Liver (tissue), 9 donors: ENCODE data around the gene CCNK. TPM values are rescaled to one million over a fixed set of nuclear protein-coding genes. Genes with fewer than 3 reads are reported as not detected.

ENCODE experiments used
- DNase-seq: peaks from one replicate; pipeline ENCODE4 v3.0.0-alpha.2; 2017; ENCODE audit warnings: low spot score
- H3K27ac ChIP-seq, 2 donors: one replicate each; pipeline ENCODE4 v1.7.0; 2013; ENCODE audit warnings: inconsistent platforms in 2 of 2, low read length in 2 of 2, control low read depth in 1 of 2, low read depth in 1 of 2, mild to moderate bottlenecking in 1 of 2
- H3K27me3 ChIP-seq, 4 donors: one replicate each; pipeline versions ENCODE4 v1.6.1 to v1.7.0; 2013; ENCODE audit warnings: low read length in 3 of 4, inconsistent platforms in 1 of 4, mild to moderate bottlenecking in 1 of 4, moderate library complexity in 1 of 4; ENCODE audit not compliant: control insufficient read depth in 4 of 4, insufficient read depth in 4 of 4
- H3K36me3 ChIP-seq, 4 donors: one replicate each; pipeline versions ENCODE4 v1.6.1 to v1.7.0; 2013; ENCODE audit warnings: low read length in 3 of 4, mild to moderate bottlenecking in 3 of 4, low read depth in 1 of 4, moderate library complexity in 1 of 4; ENCODE audit not compliant: control insufficient read depth in 4 of 4, insufficient read depth in 3 of 4
- H3K4me1 ChIP-seq, 4 donors: one replicate each; pipeline versions ENCODE4 v1.6.1 to v1.7.0; 2013; ENCODE audit warnings: low read length in 3 of 4, mild to moderate bottlenecking in 3 of 4, moderate library complexity in 1 of 4; ENCODE audit not compliant: control insufficient read depth in 4 of 4, insufficient read depth in 4 of 4
- H3K4me3 ChIP-seq, 3 donors: one replicate each; pipeline versions ENCODE4 v1.6.1 to v1.7.0; 2013; ENCODE audit warnings: low read length in 3 of 3, control low read depth in 1 of 3, low read depth in 1 of 3, mild to moderate bottlenecking in 1 of 3
- H3K9ac ChIP-seq, 2 donors: one replicate each; pipeline ENCODE4 v1.7.0; 2013; ENCODE audit warnings: low read length in 2 of 2, mild to moderate bottlenecking in 2 of 2, moderate library complexity in 2 of 2, control low read depth in 1 of 2, low read depth in 1 of 2
- H3K9me3 ChIP-seq, 4 donors: one replicate each; pipeline versions ENCODE4 v1.6.1 to v1.7.0; 2013; ENCODE audit warnings: low read length in 3 of 4; ENCODE audit not compliant: control insufficient read depth in 4 of 4
- EGR1 ChIP-seq, 2 donors: IDR thresholded peaks; 2 replicates each; pipeline ENCODE4 v1.6.1; 2016 to 2018; ENCODE audit warnings: antibody characterized with exemption in 2 of 2, low read depth in 2 of 2
- FOXA1 ChIP-seq: IDR thresholded peaks from 2 replicates; pipeline ENCODE4 v1.6.1; 2016; ENCODE audit warnings: antibody characterized with exemption
- FOXA2 ChIP-seq: IDR thresholded peaks from 2 replicates; pipeline ENCODE4 v1.6.1; 2016; ENCODE audit warnings: antibody characterized with exemption
- GABPA ChIP-seq, 2 donors: IDR thresholded peaks in 1 of 2; conservative IDR thresholded peaks in 1 of 2; 2 replicates each; pipeline ENCODE4 v1.6.1; 2016; ENCODE audit warnings: antibody characterized with exemption in 2 of 2, mild to moderate bottlenecking in 1 of 2, moderate library complexity in 1 of 2
- HNF4A ChIP-seq, 2 donors: conservative IDR thresholded peaks; 2 replicates each; pipeline ENCODE4 v1.6.1; 2016; ENCODE audit warnings: antibody characterized with exemption in 2 of 2, mild to moderate bottlenecking in 2 of 2
- HNF4G ChIP-seq: IDR thresholded peaks from 2 replicates; pipeline ENCODE4 v1.6.1; 2016; ENCODE audit warnings: antibody characterized with exemption
- JUND ChIP-seq, 2 donors: IDR thresholded peaks; 2 replicates each; pipeline ENCODE4 v1.6.1; 2016; ENCODE audit warnings: antibody characterized with exemption in 2 of 2
- NR2F2 ChIP-seq: IDR thresholded peaks from 2 replicates; pipeline ENCODE4 v1.6.1; 2016; ENCODE audit warnings: antibody characterized with exemption
- RAD21 ChIP-seq, 2 donors: IDR thresholded peaks; 2 replicates each; pipeline ENCODE4 v1.6.1; 2016; ENCODE audit warnings: antibody characterized with exemption in 2 of 2, mild to moderate bottlenecking in 2 of 2
- RXRA ChIP-seq, 2 donors: IDR thresholded peaks; 2 replicates each; pipeline ENCODE4 v1.6.1; 2017 to 2018; ENCODE audit warnings: antibody characterized with exemption in 2 of 2, mild to moderate bottlenecking in 1 of 2
- SP1 ChIP-seq: IDR thresholded peaks from 2 replicates; pipeline ENCODE4 v1.6.1; 2018; ENCODE audit warnings: antibody characterized with exemption, mild to moderate bottlenecking
- TAF1 ChIP-seq: conservative IDR thresholded peaks from 2 replicates; pipeline ENCODE4 v1.6.1; 2016; ENCODE audit warnings: antibody characterized with exemption, mild to moderate bottlenecking
- WGBS: extraction: QIAGEN DNeasy Blood & Tissue Kit; methylation state at CpG from one replicate; pipeline ENCODE4 v1.1.7; 2013; 5-methylcytosine and 5-hydroxymethylcytosine counted together
- polyA plus RNA-seq, 2 donors: library from polyadenylated mRNA; stranded (reverse) in 1 of 2; unstranded in 1 of 2; fragments of 200-250 nt in 1 of 2; fragments of >200 nt in 1 of 2; fragmentation: Nextera tagmentation in 1 of 2; extraction: Ambion mirVana in 1 of 2; gene quantifications; one replicate each; pipeline versions ENCODE4 v1.2.1 to v1.2.3, GENCODE V29; 2013 to 2015
- total RNA-seq, 2 donors: library from RNA; depleted of rRNA; stranded (reverse); fragments of >200 nt; gene quantifications; one replicate each; pipeline ENCODE4 v1.2.3, GENCODE V29; 2014
- TF ChIP-seq, protein P1 (sequence below): IDR thresholded peaks from 2 replicates; pipeline ENCODE4 v1.6.1; 2016; ENCODE audit warnings: antibody characterized with exemption
- TF ChIP-seq, protein P2 (sequence below): IDR thresholded peaks from 2 replicates; pipeline ENCODE4 v1.6.1; 2016; ENCODE audit warnings: antibody characterized with exemption
- TF ChIP-seq, protein P3 (sequence below): IDR thresholded peaks from 2 replicates; pipeline ENCODE4 v1.6.1; 2016; ENCODE audit warnings: antibody characterized with exemption, mild to moderate bottlenecking
- TF ChIP-seq, protein P4 (sequence below): IDR thresholded peaks from 2 replicates; pipeline ENCODE4 v1.6.1; 2016; ENCODE audit warnings: antibody characterized with exemption
- TF ChIP-seq, protein P5 (sequence below): fragments of 150-350 bp; IDR thresholded peaks from 2 replicates; pipeline ENCODE4 v1.5.1; 2017; ENCODE audit warnings: improper control_type of control experiment, low read depth, low read length; ENCODE audit not compliant: missing input control
- donor health status: healthy.
- donor health status: healthy.
- donor health status: healthy.
- donor health status: healthy.
- donor health status: healthy.

Gene CCNK
- total and polyA plus RNA-seq, 4 donors, result 7.7 to 33.4 (median 13.2) TPM

DNA sequence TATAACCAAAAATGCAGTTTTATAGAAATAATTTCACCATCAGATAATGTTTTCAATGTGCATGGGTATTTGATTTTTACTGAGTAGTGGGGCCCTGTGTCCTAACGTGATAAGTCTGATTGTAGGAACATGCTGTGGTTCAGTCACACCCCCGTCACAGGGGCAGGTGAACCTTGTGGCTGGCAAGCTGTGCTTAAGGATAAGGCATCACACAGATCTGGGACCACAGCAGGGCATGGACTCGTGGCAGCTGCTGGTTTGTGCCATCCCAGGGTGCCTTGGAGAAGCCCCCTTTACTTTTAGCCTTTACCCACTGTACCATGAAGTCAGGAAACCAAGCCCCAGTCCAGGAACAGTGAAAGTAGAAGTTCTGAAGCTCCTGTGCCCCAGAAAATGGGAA lies 16.7 kb downstream of the CCNK start (continued):
- TF ChIP-seq FOXA2 (no peak), EGR1 (IDR thresholded peaks at IDR 0.05; ENCODE audit: low read depth in 2 of 2) (no peak), HNF4G (no peak), SP1 (no peak), RAD21 (IDR thresholded peaks at IDR 0.05) (no peak)

DNA sequence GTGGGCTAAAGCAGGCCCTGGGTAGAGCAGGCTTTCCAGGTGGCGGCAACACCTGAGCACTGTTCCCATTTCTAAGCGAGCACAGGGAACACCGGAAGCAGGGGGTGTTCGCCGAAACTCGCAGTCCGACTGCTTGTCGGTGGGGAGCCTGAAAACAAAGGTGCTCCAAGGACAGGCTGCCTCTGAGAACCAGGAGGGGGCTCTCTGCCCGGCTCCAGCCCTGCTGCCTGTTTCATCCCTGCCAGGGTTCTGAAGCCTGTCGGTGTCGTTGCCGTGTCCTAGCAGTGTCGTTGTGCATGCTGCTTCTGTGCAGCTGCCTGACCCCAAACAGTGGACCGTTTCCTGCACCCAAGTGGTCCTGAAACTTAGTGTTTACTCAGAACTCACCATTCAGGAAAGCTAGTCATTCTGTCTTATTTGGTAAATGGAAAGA lies 21.8 kb downstream of the CCNK start:
- no peak overlapping the region for H3K4me3 ChIP-seq
- H3K36me3 ChIP-seq, result peaks cover 11 to 69% (median 62%) of the 10 kb centered on the region in 4 donors
- no peak overlapping the region for H3K9ac ChIP-seq
- no peak overlapping the region for H3K27ac ChIP-seq
- peaks cover 0 to 4% (median under 1%) of the 10 kb centered on the region in 4 donors for H3K4me1 ChIP-seq
- TF ChIP-seq, protein P1, sequence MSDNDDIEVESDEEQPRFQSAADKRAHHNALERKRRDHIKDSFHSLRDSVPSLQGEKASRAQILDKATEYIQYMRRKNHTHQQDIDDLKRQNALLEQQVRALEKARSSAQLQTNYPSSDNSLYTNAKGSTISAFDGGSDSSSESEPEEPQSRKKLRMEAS, result no peak
- TF ChIP-seq, protein P2, sequence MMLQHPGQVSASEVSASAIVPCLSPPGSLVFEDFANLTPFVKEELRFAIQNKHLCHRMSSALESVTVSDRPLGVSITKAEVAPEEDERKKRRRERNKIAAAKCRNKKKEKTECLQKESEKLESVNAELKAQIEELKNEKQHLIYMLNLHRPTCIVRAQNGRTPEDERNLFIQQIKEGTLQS, result no peak
- no peak for TF ChIP-seq HNF4A (conservative IDR thresholded peaks at IDR 0.05)
- TF ChIP-seq, protein P3, sequence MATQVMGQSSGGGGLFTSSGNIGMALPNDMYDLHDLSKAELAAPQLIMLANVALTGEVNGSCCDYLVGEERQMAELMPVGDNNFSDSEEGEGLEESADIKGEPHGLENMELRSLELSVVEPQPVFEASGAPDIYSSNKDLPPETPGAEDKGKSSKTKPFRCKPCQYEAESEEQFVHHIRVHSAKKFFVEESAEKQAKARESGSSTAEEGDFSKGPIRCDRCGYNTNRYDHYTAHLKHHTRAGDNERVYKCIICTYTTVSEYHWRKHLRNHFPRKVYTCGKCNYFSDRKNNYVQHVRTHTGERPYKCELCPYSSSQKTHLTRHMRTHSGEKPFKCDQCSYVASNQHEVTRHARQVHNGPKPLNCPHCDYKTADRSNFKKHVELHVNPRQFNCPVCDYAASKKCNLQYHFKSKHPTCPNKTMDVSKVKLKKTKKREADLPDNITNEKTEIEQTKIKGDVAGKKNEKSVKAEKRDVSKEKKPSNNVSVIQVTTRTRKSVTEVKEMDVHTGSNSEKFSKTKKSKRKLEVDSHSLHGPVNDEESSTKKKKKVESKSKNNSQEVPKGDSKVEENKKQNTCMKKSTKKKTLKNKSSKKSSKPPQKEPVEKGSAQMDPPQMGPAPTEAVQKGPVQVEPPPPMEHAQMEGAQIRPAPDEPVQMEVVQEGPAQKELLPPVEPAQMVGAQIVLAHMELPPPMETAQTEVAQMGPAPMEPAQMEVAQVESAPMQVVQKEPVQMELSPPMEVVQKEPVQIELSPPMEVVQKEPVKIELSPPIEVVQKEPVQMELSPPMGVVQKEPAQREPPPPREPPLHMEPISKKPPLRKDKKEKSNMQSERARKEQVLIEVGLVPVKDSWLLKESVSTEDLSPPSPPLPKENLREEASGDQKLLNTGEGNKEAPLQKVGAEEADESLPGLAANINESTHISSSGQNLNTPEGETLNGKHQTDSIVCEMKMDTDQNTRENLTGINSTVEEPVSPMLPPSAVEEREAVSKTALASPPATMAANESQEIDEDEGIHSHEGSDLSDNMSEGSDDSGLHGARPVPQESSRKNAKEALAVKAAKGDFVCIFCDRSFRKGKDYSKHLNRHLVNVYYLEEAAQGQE, result no peak
- no peak for TF ChIP-seq TAF1
- DNase-seq, result no peak
- H3K27me3 ChIP-seq, result no peaks in the 10 kb centered on the region
- H3K9me3 ChIP-seq, result no peaks in the 10 kb centered on the region
- 93% methylated on average over 14 of the region's 14 CpGs for WGBS

DNA sequence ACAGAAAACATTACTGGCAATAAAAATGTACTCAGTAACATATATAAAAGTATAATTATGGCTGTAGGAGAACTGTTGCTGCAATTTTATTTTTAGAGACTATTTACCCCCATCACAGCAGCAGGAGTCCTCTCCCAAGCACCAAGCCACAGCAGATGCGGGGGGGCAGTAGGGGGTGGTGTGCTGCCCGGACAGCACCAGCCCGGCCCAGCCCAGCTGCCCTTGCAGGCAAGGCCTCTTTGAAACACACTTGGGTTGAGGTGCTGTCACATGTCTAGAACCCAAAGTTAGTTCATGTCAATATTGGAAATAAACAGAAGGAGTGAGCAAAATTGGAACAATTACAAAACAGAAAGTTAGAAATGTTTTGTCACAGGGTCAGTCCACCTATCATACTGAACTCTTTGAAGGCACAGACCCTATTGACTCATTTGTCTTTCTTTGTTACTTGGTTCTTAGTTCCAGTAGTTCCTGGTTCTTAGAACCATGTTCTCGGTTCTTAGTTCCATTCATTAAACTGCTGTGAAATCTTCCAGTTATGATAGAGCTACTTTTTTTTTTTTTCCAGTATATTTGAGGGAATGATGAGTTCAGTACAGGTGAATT lies 22.7 kb downstream of the CCNK start:
- Histone ChIP-seq H3K4me3 (no peak overlapping the region), H3K36me3 (peaks cover 11 to 68% (median 59%) of the 10 kb centered on the region in 4 donors), H3K9ac (no peak overlapping the region), H3K9me3 (no peaks in the 10 kb centered on the region), H3K4me1 (peaks cover 0 to 13% (median 8%) of the 10 kb centered on the region in 4 donors), H3K27ac (no peak overlapping the region), H3K27me3 (no peaks in the 10 kb centered on the region)
- WGBS, result 96% methylated on average over 4 of the region's 4 CpGs
- no peak for DNase-seq
- TF ChIP-seq SP1, result no peak
- no peak for TF ChIP-seq RAD21 (IDR thresholded peaks at IDR 0.05)
- no peak for TF ChIP-seq NR2F2
- TF ChIP-seq, protein P2, result no peak
- no peak for TF ChIP-seq FOXA2
- no peak for TF ChIP-seq RXRA (IDR thresholded peaks at IDR 0.05)
- TF ChIP-seq, protein P1, result no peak
- TF ChIP-seq, protein P4, sequence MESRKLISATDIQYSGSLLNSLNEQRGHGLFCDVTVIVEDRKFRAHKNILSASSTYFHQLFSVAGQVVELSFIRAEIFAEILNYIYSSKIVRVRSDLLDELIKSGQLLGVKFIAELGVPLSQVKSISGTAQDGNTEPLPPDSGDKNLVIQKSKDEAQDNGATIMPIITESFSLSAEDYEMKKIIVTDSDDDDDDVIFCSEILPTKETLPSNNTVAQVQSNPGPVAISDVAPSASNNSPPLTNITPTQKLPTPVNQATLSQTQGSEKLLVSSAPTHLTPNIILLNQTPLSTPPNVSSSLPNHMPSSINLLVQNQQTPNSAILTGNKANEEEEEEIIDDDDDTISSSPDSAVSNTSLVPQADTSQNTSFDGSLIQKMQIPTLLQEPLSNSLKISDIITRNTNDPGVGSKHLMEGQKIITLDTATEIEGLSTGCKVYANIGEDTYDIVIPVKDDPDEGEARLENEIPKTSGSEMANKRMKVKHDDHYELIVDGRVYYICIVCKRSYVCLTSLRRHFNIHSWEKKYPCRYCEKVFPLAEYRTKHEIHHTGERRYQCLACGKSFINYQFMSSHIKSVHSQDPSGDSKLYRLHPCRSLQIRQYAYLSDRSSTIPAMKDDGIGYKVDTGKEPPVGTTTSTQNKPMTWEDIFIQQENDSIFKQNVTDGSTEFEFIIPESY, result no peak
- TF ChIP-seq, protein P3, result no peak
- no peak for TF ChIP-seq TAF1
- TF ChIP-seq FOXA1, result no peak
- no peak for TF ChIP-seq HNF4A (conservative IDR thresholded peaks at IDR 0.05)
- TF ChIP-seq, protein P5, sequence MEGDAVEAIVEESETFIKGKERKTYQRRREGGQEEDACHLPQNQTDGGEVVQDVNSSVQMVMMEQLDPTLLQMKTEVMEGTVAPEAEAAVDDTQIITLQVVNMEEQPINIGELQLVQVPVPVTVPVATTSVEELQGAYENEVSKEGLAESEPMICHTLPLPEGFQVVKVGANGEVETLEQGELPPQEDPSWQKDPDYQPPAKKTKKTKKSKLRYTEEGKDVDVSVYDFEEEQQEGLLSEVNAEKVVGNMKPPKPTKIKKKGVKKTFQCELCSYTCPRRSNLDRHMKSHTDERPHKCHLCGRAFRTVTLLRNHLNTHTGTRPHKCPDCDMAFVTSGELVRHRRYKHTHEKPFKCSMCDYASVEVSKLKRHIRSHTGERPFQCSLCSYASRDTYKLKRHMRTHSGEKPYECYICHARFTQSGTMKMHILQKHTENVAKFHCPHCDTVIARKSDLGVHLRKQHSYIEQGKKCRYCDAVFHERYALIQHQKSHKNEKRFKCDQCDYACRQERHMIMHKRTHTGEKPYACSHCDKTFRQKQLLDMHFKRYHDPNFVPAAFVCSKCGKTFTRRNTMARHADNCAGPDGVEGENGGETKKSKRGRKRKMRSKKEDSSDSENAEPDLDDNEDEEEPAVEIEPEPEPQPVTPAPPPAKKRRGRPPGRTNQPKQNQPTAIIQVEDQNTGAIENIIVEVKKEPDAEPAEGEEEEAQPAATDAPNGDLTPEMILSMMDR, result no peak
- no peak for TF ChIP-seq GABPA (IDR thresholded peaks at IDR 0.05 in 1 of 2, conservative IDR thresholded peaks at IDR 0.05 in 1 of 2)
- no peak for TF ChIP-seq HNF4G
- TF ChIP-seq EGR1 (IDR thresholded peaks at IDR 0.05; ENCODE audit: low read depth in 2 of 2), result no peak
- no peak for TF ChIP-seq JUND (IDR thresholded peaks at IDR 0.05)
